AG09319 (cell line): ENCODE measurements around the gene SSH2.
"Not testable (repeated sequence)": the region's sequence is repeated elsewhere in the genome, so short reads cannot be mapped to it uniquely, and the experiment has no call there.

Experiments used
- DNase-seq: peaks from one replicate; pipeline ENCODE4 v3.0.0-alpha.2; 2010; ENCODE audit warnings: low read depth; ENCODE audit errors: extremely low read depth
- TF ChIP-seq, protein P1 (sequence below): IDR thresholded peaks from 2 replicates; pipeline ENCODE4 v1.5.1; 2011; ENCODE audit warnings: low read depth, mild to moderate bottlenecking, inconsistent platforms, low read length, moderate library complexity

The SSH2 gene

DNA sequence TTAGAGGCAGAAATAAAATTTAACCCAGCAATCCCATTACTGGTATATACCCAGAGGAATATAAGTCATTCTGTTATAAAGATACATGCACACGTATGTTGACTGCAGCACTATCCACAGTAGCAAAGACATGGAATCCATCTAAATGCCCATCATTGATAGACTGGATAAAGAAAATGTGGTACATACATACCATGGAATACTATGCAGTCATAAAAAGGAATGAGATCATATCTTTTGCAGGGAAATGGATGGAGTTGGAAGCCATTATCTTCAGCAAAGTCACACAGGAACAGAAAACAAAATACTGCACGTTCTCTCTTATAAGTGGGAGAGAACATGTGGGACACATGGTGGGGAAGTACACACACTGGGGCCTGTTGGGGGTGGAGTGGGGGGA, 23.1 kb downstream of the SSH2 start:
- DNase-seq, result no peak

DNA sequence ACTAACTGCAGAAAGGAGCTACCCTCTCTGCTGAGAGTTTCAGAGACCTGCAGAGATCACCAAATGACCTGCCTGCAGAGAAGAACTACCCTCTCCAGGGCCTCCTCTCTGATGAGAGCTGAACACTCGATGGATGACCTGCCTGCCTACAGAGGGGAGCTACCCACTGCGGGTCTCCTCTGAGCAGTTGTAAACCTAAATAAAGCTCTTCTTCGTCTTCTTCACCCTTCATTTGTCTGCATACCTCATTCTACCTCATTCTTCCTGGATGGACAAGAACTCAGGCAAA, 24.2 kb downstream of the SSH2 start:
- DNase-seq, result no peak
- TF ChIP-seq, protein P1, sequence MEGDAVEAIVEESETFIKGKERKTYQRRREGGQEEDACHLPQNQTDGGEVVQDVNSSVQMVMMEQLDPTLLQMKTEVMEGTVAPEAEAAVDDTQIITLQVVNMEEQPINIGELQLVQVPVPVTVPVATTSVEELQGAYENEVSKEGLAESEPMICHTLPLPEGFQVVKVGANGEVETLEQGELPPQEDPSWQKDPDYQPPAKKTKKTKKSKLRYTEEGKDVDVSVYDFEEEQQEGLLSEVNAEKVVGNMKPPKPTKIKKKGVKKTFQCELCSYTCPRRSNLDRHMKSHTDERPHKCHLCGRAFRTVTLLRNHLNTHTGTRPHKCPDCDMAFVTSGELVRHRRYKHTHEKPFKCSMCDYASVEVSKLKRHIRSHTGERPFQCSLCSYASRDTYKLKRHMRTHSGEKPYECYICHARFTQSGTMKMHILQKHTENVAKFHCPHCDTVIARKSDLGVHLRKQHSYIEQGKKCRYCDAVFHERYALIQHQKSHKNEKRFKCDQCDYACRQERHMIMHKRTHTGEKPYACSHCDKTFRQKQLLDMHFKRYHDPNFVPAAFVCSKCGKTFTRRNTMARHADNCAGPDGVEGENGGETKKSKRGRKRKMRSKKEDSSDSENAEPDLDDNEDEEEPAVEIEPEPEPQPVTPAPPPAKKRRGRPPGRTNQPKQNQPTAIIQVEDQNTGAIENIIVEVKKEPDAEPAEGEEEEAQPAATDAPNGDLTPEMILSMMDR, result no peak

More for the DNA sequence above, 23.1 kb downstream of the SSH2 start:
- TF ChIP-seq, protein P1, result no peak

DNA sequence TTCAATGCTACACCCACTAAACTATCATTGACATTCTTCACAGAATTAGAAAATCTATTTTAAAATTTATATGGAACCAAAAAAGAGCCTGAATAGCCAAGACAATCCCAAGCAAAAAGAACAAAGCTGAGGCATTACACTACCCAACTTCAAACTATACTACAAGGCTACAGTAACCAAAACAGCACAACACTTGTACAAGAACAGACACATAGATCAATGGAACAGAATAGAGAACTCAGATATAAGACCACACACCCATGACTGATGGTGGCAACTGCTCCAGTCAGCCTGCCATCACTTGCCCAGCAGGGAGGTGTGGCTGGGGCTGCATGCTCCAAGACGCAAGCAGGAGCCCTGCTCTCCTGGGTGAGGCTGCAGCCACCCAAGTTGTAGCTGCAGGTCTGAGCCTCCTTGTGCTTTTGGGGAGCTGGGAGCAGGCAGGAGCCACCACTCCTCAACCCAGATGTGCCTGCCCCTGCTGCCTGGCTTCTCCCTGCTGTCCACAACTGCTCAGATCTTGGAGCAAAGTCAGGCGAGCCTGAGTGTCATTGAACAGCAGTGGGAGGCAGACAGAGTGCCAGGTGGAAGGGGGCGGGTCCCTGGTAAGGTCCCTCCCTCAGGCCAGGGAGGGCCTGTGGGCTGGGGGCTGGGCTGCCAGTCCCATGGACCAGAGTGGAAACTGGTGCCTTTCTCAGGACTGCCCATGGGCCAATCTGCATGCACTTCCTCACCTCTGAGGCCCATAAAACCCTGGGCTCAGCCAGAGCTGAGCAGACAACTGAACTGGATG, 24.7 kb downstream of the SSH2 start:
- TF ChIP-seq, protein P1, result no peak
- no peak for DNase-seq

DNA sequence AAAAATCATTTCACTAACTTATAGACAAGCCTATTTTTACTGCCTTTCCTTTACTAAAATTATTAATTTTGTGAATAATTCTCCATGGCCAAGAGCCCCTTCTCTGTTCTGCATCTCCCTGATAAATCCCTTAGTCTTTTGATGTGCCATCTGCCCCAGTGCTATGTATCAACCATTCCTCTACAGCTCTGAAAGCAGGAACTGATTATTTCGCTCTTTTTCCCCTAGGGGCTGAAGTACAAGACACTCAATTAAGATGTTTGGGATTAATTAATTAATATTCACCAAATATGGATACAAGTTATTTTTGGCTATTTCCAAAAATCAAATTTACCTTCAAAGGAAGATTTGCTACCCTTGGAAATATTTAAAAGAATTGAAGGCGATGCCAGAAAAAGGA, 26.6 kb downstream of the SSH2 start:
- DNase-seq, result no peak
- TF ChIP-seq, protein P1, result no peak

DNA sequence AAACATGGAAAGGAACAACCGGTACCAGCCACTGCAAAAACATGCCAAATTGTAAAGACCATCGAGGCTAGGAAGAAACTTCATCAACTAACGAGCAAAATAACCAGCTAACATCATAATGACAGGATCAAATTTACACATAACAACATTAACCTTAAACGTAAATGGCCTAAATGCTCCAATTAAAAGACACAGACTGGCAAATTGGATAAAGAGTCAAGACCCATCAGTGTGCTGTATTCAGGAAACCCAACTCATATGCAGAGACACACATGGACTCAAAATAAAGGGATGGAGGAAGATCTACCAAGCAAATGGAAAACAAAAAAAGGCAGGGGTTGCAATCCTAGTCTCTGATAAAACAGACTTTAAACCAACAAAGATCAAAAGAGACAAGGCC, 32.9 kb downstream of the SSH2 start:
- DNase-seq, result not testable (repeated sequence)

DNA sequence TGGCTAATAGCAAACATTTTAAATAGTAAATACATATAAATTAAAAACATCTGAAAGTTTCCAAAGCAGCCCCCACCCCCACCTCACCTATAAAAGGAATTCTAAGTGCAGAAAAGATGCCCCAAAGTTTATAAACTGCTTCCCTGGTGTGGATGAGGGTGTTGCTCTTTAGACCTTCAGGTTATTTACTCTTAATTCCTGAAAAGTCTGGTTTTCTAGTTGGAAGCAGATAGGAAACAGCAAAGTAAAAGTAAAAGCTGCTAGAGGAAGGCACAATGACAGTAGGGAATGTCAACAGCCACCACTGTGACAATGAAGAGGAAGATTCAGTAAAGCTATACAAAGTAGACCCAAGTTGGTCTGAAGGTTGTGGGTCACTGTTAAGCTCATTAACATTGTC, 37.8 kb downstream of the SSH2 start:
- TF ChIP-seq, protein P1, result no peak
- DNase-seq, result no peak

DNA sequence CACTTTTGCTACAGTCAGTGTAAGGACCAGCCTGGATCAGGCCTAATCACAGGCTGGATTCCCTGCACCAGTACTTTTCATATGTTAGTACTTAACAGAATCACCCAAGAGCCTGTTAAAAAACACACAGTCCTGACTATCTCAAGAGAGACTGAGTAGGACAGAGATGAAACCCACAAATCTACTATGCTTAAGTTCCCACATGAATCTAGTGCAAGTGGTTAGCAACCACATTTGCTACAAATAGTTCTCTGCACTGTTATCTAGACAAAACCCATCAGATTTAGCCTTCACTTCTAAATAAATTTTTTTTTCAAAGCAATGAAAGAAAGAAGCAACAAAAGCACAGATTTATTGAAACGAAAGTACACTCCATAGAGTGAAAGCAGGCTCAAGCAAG, 38.9 kb downstream of the SSH2 start:
- TF ChIP-seq, protein P1, result no peak
- DNase-seq, result no peak

DNA sequence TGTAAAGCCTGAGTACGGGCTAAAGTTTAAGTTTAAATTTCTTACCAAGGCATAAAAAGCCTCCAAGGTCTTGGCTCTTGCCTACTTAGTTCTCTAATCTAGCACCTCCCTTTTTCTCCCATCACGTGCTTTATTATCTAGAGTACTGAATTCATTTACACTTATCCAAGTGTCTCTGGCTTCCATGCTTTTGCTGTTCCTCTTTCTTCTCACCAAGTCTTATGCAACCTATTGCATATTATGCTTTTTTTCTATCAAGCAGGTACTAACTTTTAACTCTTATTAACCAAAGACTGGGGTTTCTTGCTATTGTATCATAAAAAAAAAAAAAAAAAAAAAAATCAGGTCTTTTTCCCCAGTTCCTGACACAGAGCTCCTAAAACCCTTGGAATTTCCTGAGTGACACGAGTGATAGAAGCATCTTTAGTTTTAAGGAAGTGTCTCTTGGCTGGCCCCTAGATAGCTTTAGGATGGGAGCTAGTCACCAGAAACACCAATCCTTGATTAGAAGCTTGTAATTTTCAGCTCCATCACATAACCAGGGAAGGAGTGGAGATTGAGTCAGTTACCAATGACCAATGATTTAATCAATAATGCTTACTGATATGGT, 44.9 kb downstream of the SSH2 start:
- TF ChIP-seq, protein P1, result no peak
- DNase-seq, result no peak
